Gastroesophageal sphincter (tissue), 4 donors: Measurements from ENCODE around the gene COL28A1. TPM values are rescaled to one million over a fixed set of nuclear protein-coding genes. Genes with fewer than 3 reads are reported as not detected.
A peak's percentile ranks its signal among the peaks of the same experiment; 100 is the strongest.

Experiments
- ATAC-seq: fragments of 150-250 bp; one replicate; pipeline ENCODE4 v1.9.1; 2016; ENCODE audit warnings: mild to moderate bottlenecking, moderate library complexity
- H3K27ac ChIP-seq, 4 donors: fragments of 200-600 bp; sonication (generic) in 3 of 4; 1 replicate in 3 of 4; 2 replicates in 1 of 4; pipeline ENCODE4 v1.5.1; 2016 to 2019
- H3K27me3 ChIP-seq: fragments of 200-600 bp; sonication (generic); one replicate; pipeline ENCODE4 v1.5.1; 2019
- H3K36me3 ChIP-seq, 2 donors: fragments of 200-600 bp; sonication (generic); one replicate each; pipeline ENCODE4 v1.5.1; 2019; ENCODE audit warnings: control low read depth in 1 of 2
- H3K4me1 ChIP-seq, 3 donors: fragments of 200-600 bp; sonication (generic); 1 replicate in 2 of 3; 2 replicates in 1 of 3; pipeline ENCODE4 v1.5.1; 2016 to 2019; ENCODE audit warnings: control low read depth in 2 of 3
- H3K4me3 ChIP-seq, 2 donors: fragments of 200-600 bp; sonication (generic); one replicate each; pipeline ENCODE4 v1.5.1; 2019; ENCODE audit warnings: mild to moderate bottlenecking in 1 of 2, moderate library complexity in 1 of 2
- H3K9me3 ChIP-seq, 3 donors: fragments of 200-600 bp; sonication (generic); one replicate each; pipeline ENCODE4 v1.5.1; 2017 to 2019; ENCODE audit warnings: control low read depth in 2 of 3
- CTCF ChIP-seq, 4 experiments: fragments of 200-600 bp in 2 of 4; fragments of 450-650 bp in 2 of 4; sonication (generic) in 1 of 4; IDR thresholded peaks; one replicate each; pipeline ENCODE4 v1.5.1; 2017 to 2019; ENCODE audit warnings: antibody characterized with exemption in 4 of 4, mild to moderate bottlenecking in 2 of 4, moderate library complexity in 2 of 4
- EP300 ChIP-seq: sonication (generic); formaldehyde crosslinking; IDR thresholded peaks from one replicate; pipeline ENCODE4 v1.6.1; 2017; ENCODE audit warnings: antibody characterized with exemption, mild to moderate bottlenecking
- POLR2A ChIP-seq, 2 donors: fragments of 450-650 bp; IDR thresholded peaks; one replicate each; pipeline ENCODE4 v1.6.1; 2017; ENCODE audit warnings: antibody characterized with exemption in 2 of 2, mild to moderate bottlenecking in 2 of 2, moderate library complexity in 1 of 2
- POLR2AphosphoS5 ChIP-seq: sonication (generic); formaldehyde crosslinking; IDR thresholded peaks from one replicate; pipeline ENCODE4 v1.6.1; 2017; ENCODE audit warnings: antibody characterized with exemption
- WGBS, 2 donors: methylation state at CpG; one replicate each; pipeline ENCODE4 v1.1.5; 2018; ENCODE audit warnings: low coverage in 1 of 2; 5-methylcytosine and 5-hydroxymethylcytosine counted together
- total RNA-seq, 4 donors: library from RNA; depleted of rRNA; stranded (reverse); fragments of >200 nt; gene quantifications; one replicate each; pipeline ENCODE4 v1.1.0, GENCODE V29; 2016

COL28A1 gene
- total RNA-seq, 4 donors from 2014 or later: 12.5 to 21.3 (median 18.7) TPM

DNA sequence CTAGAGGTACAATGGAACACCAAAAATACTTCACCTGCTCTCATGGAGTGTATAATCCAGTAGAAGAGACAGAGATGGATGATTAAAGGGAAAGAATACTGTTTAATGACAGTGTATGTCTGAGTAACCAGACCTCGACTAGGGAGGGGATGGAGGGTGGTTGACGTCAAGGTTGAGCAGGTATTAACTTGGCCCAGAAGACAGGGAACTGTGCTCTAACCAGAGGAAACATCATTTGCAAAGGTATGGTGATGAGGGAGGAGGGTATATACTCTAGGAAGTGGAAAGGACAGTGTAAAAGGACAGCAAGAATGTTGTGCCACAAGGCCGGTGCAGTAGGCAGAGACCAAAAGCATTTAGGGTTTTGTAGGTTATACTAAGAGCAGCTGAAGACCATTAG, 33.9 kb upstream of the COL28A1 start:
- Histone ChIP-seq H3K27me3 (no peaks in the 10 kb centered on the region), H3K4me3 (no peak overlapping the region), H3K36me3 (peaks cover 0 to 10% of the 10 kb centered on the region in 2 donors), H3K9me3 (no peaks in the 10 kb centered on the region), H3K4me1 (peaks cover 10 to 33% (median 11%) of the 10 kb centered on the region in 3 donors), H3K27ac (no peak overlapping the region)
- ATAC-seq: no peak
- TF ChIP-seq EP300 (no peak), POLR2A (IDR thresholded peaks at IDR 0.05) (no peak)
- 80 to 100% methylated on average over 1 to 3 of the region's 3 CpGs for WGBS, 2 donors

GRCh38 chr7:7569081-7569527, 33.4 kb upstream of the COL28A1 start:
- Histone ChIP-seq H3K4me3 (no peak overlapping the region), H3K4me1 (peaks cover 10 to 33% (median 11%) of the 10 kb centered on the region in 3 donors)
- 68 to 90% methylated on average over 4 to 5 of the region's 5 CpGs for WGBS, 2 donors

GRCh38 chr7:7568553-7568952, 32.9 kb upstream of the COL28A1 start:
- no peaks in the 10 kb centered on the region for H3K9me3 ChIP-seq
- TF ChIP-seq EP300: no peak
- TF ChIP-seq POLR2AphosphoS5: no peak
- no peak for TF ChIP-seq POLR2A (IDR thresholded peaks at IDR 0.05)
- TF ChIP-seq CTCF (IDR thresholded peaks at IDR 0.05): no peak
- no peaks in the 10 kb centered on the region for H3K27me3 ChIP-seq
- 83 to 88% methylated on average over 4 of the region's 4 CpGs for WGBS, 2 donors
- ATAC-seq: no peak
- H3K4me3 ChIP-seq: no peak overlapping the region
- H3K4me1 ChIP-seq: peaks cover 10 to 33% (median 11%) of the 10 kb centered on the region in 3 donors
- peaks cover 0 to 10% of the 10 kb centered on the region in 2 donors for H3K36me3 ChIP-seq
- no peak overlapping the region for H3K27ac ChIP-seq

More at GRCh38 chr7:7569081-7569527, 33.4 kb upstream of the COL28A1 start:
- H3K36me3 ChIP-seq: peaks cover 0 to 10% of the 10 kb centered on the region in 2 donors
- no peaks in the 10 kb centered on the region for H3K9me3 ChIP-seq
- no peaks in the 10 kb centered on the region for H3K27me3 ChIP-seq
- no peak for TF ChIP-seq CTCF (IDR thresholded peaks at IDR 0.05)
- no peak overlapping the region for H3K27ac ChIP-seq
- ATAC-seq: no peak

GRCh38 chr7:7567898-7568531, 32.3 kb upstream of the COL28A1 start:
- Histone ChIP-seq H3K9me3 (no peaks in the 10 kb centered on the region), H3K27ac (peak overlapping the region in 3 of 4 donors; percentile 94 to 98 (median 96)), H3K36me3 (peaks cover 0 to 7% of the 10 kb centered on the region in 2 donors), H3K27me3 (no peaks in the 10 kb centered on the region), H3K4me1 (peaks cover 10 to 33% (median 11%) of the 10 kb centered on the region in 3 donors), H3K4me3 (peak overlapping the region; percentile 77 to 95)
- ATAC-seq: no peak
- WGBS, 2 donors: 52 to 64% methylated on average over 2 of the region's 2 CpGs
- TF ChIP-seq EP300 (no peak), POLR2AphosphoS5 (no peak), POLR2A (IDR thresholded peaks at IDR 0.05) (no peak), CTCF (IDR thresholded peaks at IDR 0.05) (no peak)

DNA sequence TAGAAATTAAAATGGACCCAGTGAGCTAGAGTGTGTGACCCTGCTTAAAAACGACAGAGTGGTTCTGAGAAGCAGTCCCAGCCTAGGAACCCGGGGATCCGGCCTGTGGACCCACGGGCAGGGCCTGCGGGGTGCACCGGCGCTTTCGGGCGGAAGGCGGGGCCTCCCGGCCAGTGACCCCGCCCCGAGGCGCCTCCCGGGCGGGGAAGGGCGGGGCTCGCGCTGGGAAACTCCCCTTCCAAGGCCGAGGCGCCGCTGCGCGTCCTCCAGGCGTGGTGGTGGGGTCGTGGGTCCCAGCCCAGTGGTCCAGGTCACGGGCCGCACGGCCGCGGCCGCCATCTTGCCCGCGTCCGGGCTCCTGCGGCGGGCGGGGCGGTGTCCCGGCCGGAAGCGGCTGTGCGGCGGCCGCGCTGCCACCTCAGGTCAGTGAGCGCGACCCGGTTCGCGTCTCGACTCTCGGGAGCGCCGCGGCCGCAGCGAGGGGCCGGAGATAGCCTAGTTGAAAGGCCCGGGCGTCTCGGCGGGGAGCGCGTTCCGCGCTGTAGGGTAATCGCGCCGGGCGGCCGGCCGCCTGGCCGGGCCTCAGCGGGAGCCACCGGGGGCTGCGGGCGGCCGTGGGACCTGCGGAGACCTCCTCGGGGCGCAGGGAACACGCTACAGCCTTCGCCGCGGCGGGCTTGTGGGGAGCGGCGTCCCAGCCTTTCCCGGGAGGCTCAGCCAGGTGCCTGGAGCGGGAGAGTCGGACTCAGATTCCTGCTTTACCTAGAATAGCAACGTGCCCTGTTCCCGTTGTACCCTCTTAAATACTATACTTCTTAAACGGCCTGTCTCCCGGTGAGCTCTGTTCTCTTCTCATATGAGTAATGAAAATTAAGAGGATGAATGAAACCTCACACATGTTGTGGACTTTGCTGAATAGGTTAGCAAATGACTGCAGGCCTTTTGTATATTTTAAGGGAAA, 31.3 kb upstream of the COL28A1 start, which contains the start of gene MIOS:
Gene MIOS (plus strand): TSS at position 234 of the 961 bp plus-strand sequence. CDS start 5,592 bp downstream, outside the sequence.
- peak; percentile 94 for ATAC-seq
- peaks cover 10 to 33% (median 11%) of the 10 kb centered on the region in 3 donors for H3K4me1 ChIP-seq
- TF ChIP-seq POLR2A (IDR thresholded peaks at IDR 0.05) (peak; percentile 80 to 82), CTCF (IDR thresholded peaks at IDR 0.05) (peak in 1 of 4 experiments; percentile 5), EP300 (no peak), POLR2AphosphoS5 (peak; percentile 69)
- peak within 1 kb of the TSS; percentile 77 to 95 for H3K4me3 ChIP-seq
- H3K27ac ChIP-seq: peak within 1 kb of the TSS; percentile 88 to 98 (median 95)
- no peaks in the 10 kb centered on the region for H3K27me3 ChIP-seq
- H3K36me3 ChIP-seq: no peaks in the 10 kb centered on the region
- 0% methylated on average over 1 to 7 of the region's 96 CpGs for WGBS, 2 donors
- H3K9me3 ChIP-seq: no peaks in the 10 kb centered on the region
